Measurements from ENCODE around the gene NUP50.

The NUP50 gene

GRCh38 chr22:45227645-45228400 is 64.1 kb downstream of the NUP50 start:
- FAIRE-seq (no peak), DNase-seq (ENCODE audit: low spot score) (no peak)

- no peak for FAIRE-seq
- no peak for DNase-seq (ENCODE audit: low spot score)
These were observed 64.7 kb downstream of the NUP50 start for GRCh38 chr22:45228401-45228754.

- FAIRE-seq (no peak), DNase-seq (ENCODE audit: low spot score) (no peak)
These were observed 65.5 kb downstream of the NUP50 start for GRCh38 chr22:45229181-45229580.

- FAIRE-seq (peak; percentile 90), DNase-seq (ENCODE audit: low spot score) (no peak)
These were observed 66.4 kb downstream of the NUP50 start for GRCh38 chr22:45230026-45230721.

GRCh38 chr22:45231293-45231692 is 67.6 kb downstream of the NUP50 start:
- FAIRE-seq: no peak
- DNase-seq (ENCODE audit: low spot score): no peak

GRCh38 chr22:45233386-45233785 is 69.7 kb downstream of the NUP50 start:
- DNase-seq (ENCODE audit: low spot score): no peak
- FAIRE-seq: no peak

- FAIRE-seq (no peak), DNase-seq (ENCODE audit: low spot score) (no peak)
These were observed 70.1 kb downstream of the NUP50 start for GRCh38 chr22:45233827-45234226.

- FAIRE-seq: no peak
These were observed 71.5 kb downstream of the NUP50 start for GRCh38 chr22:45235101-45235777.

GRCh38 chr22:45235851-45236342 is 72.2 kb downstream of the NUP50 start:
- DNase-seq (ENCODE audit: low spot score) (no peak), FAIRE-seq (peak; percentile 50)

More at GRCh38 chr22:45235101-45235777, 71.5 kb downstream of the NUP50 start:
- DNase-seq (ENCODE audit: low spot score): no peak

GRCh38 chr22:45237065-45237990 is 73.6 kb downstream of the NUP50 start:
- DNase-seq (ENCODE audit: low spot score) (no peak), FAIRE-seq (no peak)
